ENCODE data around the gene SERPINA5. TPM values are rescaled to one million over a fixed set of nuclear protein-coding genes. Genes with fewer than 3 reads are reported as not detected.

Gene SERPINA5
- total RNA-seq, 1 donor from 2014 or later: 0.50 TPM

- Mint-ChIP-seq H3K27me3 (ENCODE audit: low read depth) (peaks cover 2% of the 10 kb centered on the region), H3K4me1 (ENCODE audit: low read depth) (no peaks in the 10 kb centered on the region), H3K4me3 (ENCODE audit: unreplicated experiment) (no peak overlapping the region), H3K9me3 (ENCODE audit: low read depth) (peaks cover 37% of the 10 kb centered on the region), H3K27ac (ENCODE audit: unreplicated experiment) (no peak overlapping the region), H3K36me3 (ENCODE audit: low read depth) (peaks cover 15% of the 10 kb centered on the region)
- no peak for DNase-seq (ENCODE audit: low spot score)
- TF ChIP-seq CTCF (IDR thresholded peaks at IDR 0.05): no peak
Observed at GRCh38 chr14:94621358-94622134, 40.3 kb downstream of the SERPINA5 start.

- Mint-ChIP-seq H3K27me3 (ENCODE audit: low read depth) (peaks cover 2% of the 10 kb centered on the region), H3K9me3 (ENCODE audit: low read depth) (peaks cover 27% of the 10 kb centered on the region), H3K4me3 (ENCODE audit: unreplicated experiment) (no peak overlapping the region), H3K4me1 (ENCODE audit: low read depth) (no peaks in the 10 kb centered on the region), H3K36me3 (ENCODE audit: low read depth) (peaks cover 9% of the 10 kb centered on the region), H3K27ac (ENCODE audit: unreplicated experiment) (no peak overlapping the region)
- TF ChIP-seq CTCF (IDR thresholded peaks at IDR 0.05): no peak
- DNase-seq (ENCODE audit: low spot score): no peak
Observed at GRCh38 chr14:94622653-94623421, 41.6 kb downstream of the SERPINA5 start.

- H3K27ac Mint-ChIP-seq (ENCODE audit: unreplicated experiment): no peak overlapping the region
- no peaks in the 10 kb centered on the region for H3K4me1 Mint-ChIP-seq (ENCODE audit: low read depth)
- no peak for TF ChIP-seq CTCF (IDR thresholded peaks at IDR 0.05)
- peaks cover 21% of the 10 kb centered on the region for H3K9me3 Mint-ChIP-seq (ENCODE audit: low read depth)
- H3K27me3 Mint-ChIP-seq (ENCODE audit: low read depth): peaks cover 2% of the 10 kb centered on the region
- H3K36me3 Mint-ChIP-seq (ENCODE audit: low read depth): peaks cover 6% of the 10 kb centered on the region
- no peak overlapping the region for H3K4me3 Mint-ChIP-seq (ENCODE audit: unreplicated experiment)
- DNase-seq (ENCODE audit: low spot score): no peak
Observed at GRCh38 chr14:94623422-94623809, 42.2 kb downstream of the SERPINA5 start.

- no peak for DNase-seq (ENCODE audit: low spot score)
- peaks cover under 1% of the 10 kb centered on the region for H3K36me3 Mint-ChIP-seq (ENCODE audit: low read depth)
- TF ChIP-seq CTCF (IDR thresholded peaks at IDR 0.05): no peak
- H3K4me3 Mint-ChIP-seq (ENCODE audit: unreplicated experiment): no peak overlapping the region
- no peak overlapping the region for H3K27ac Mint-ChIP-seq (ENCODE audit: unreplicated experiment)
- peaks cover 2% of the 10 kb centered on the region for H3K27me3 Mint-ChIP-seq (ENCODE audit: low read depth)
- peaks cover 15% of the 10 kb centered on the region for H3K9me3 Mint-ChIP-seq (ENCODE audit: low read depth)
- no peaks in the 10 kb centered on the region for H3K4me1 Mint-ChIP-seq (ENCODE audit: low read depth)
Observed at GRCh38 chr14:94623856-94624499, 42.8 kb downstream of the SERPINA5 start.
